GM21447 (cell line): ENCODE results near the gene MALSU1.

Experiments
- ATAC-seq: cut with Tn5 transposase; IDR thresholded peaks from one replicate; pipeline ENCODE4 v1.9.1; 2021; ENCODE audit not compliant: unreplicated experiment

MALSU1 gene

DNA sequence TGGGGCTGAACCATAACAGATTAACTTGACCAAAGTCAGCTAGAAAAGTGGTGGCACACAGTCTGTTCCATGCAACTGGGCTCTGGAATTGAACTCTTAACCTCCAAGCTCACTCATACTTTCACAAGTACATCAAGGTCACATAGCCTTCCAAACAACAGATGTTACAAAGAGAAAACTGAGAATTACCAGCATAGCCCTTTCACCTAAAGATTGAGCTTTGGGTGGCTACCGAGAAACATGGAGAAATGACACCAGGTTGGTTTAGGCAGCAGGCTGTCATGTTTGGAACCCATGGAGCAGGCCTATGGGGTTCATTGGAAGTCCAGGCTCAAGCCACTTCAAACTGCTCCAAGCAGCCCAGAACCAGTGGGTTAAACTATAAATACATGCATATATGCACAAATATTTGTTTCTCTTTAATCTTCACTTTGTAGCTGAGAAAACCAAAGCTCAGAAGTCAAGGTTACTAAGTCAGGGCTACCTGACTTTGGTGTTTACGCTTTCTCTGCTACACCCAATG is 59.1 kb downstream of the MALSU1 start:
- no peak for ATAC-seq
